ENCODE results near the gene FER.

DNA sequence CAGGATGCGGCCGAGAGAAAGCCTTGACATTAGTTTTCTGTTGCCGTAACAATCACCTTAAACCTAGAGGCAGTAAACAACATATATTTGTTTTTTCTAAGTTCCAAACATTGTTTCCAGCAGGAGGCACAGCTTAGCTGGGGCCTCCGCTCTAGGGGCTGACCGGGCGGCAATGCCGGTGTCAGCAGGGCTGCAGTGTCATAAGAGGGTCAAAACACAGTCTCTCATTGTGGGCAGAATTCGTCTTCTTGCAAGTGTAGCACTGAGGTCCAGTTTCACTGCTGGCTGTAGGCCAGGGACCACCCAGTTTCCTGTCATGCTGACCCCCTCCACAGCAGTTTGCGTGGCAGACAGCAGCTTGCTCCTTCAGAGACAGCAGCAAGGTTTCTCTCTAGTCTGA lies 475.8 kb downstream of the FER start:
- TF ChIP-seq, protein P1, sequence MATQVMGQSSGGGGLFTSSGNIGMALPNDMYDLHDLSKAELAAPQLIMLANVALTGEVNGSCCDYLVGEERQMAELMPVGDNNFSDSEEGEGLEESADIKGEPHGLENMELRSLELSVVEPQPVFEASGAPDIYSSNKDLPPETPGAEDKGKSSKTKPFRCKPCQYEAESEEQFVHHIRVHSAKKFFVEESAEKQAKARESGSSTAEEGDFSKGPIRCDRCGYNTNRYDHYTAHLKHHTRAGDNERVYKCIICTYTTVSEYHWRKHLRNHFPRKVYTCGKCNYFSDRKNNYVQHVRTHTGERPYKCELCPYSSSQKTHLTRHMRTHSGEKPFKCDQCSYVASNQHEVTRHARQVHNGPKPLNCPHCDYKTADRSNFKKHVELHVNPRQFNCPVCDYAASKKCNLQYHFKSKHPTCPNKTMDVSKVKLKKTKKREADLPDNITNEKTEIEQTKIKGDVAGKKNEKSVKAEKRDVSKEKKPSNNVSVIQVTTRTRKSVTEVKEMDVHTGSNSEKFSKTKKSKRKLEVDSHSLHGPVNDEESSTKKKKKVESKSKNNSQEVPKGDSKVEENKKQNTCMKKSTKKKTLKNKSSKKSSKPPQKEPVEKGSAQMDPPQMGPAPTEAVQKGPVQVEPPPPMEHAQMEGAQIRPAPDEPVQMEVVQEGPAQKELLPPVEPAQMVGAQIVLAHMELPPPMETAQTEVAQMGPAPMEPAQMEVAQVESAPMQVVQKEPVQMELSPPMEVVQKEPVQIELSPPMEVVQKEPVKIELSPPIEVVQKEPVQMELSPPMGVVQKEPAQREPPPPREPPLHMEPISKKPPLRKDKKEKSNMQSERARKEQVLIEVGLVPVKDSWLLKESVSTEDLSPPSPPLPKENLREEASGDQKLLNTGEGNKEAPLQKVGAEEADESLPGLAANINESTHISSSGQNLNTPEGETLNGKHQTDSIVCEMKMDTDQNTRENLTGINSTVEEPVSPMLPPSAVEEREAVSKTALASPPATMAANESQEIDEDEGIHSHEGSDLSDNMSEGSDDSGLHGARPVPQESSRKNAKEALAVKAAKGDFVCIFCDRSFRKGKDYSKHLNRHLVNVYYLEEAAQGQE (IDR thresholded peaks at IDR 0.05; ENCODE audit: low read depth, low read length) = no peak
- TF ChIP-seq JUND (IDR thresholded peaks at IDR 0.05; ENCODE audit: low read depth, low read length) (no peak), LARP7 (IDR thresholded peaks at IDR 0.05) (no peak), EZH2 (IDR thresholded peaks at IDR 0.05; ENCODE audit: borderline replicate concordance, control insufficient read depth, low read depth, low read length) (no peak)
